HEK293 (cell line): ENCODE measurements around the gene SFXN4.

Experiments
- CTCF ChIA-PET: fragments of 350-600 bp; formaldehyde crosslinking; extraction: SDS; loops from one replicate; lab custom pipeline; 2021; ENCODE audit warnings: antibody characterized with exemption; lab: Yijun Ruan, JAX
- POLR2A ChIA-PET: fragments of 300-600 bp; formaldehyde crosslinking; extraction: SDS; loops from one replicate; lab custom pipeline; 2020; ENCODE audit warnings: antibody characterized with exemption, inconsistent platforms; lab: Yijun Ruan, JAX
- H3K27ac ChIP-seq: fragments of 200-500 bp; sonication (Bioruptor generic); 2 replicates; pipeline ENCODE4 v1.5.1; 2014; ENCODE audit warnings: low read depth, low read length, control low read depth, inconsistent platforms; ENCODE audit errors: extremely low read depth
- H3K36me3 ChIP-seq, 2 experiments: fragments of 200-500 bp in 1 of 2; sonication (Bioruptor generic) in 1 of 2; 1 replicate in 1 of 2; 2 replicates in 1 of 2; pipeline ENCODE4 v1.5.1; 2014 to 2017; ENCODE audit warnings: inconsistent platforms in 2 of 2, low read length in 2 of 2; ENCODE audit not compliant: control insufficient read depth in 2 of 2, insufficient read depth in 1 of 2
- H3K4me1 ChIP-seq: fragments of 200-500 bp; sonication (Bioruptor generic); 2 replicates; pipeline ENCODE4 v1.5.1; 2014; ENCODE audit warnings: mild to moderate bottlenecking, low read length, inconsistent platforms; ENCODE audit not compliant: control insufficient read depth, insufficient read depth
- H3K4me3 ChIP-seq: 2 replicates; pipeline ENCODE4 v1.5.1; 2011; ENCODE audit warnings: low read depth, mild to moderate bottlenecking, control low read depth, low read length, moderate library complexity
- H3K9me3 ChIP-seq: fragments of 200-500 bp; sonication (Bioruptor generic); 2 replicates; pipeline ENCODE4 v1.5.1; 2014; ENCODE audit warnings: low read depth, low read length, inconsistent platforms; ENCODE audit not compliant: control insufficient read depth, insufficient read depth
- GLIS1 ChIP-seq: fragments of 450-650 bp; formaldehyde crosslinking; IDR thresholded peaks from 2 replicates; pipeline ENCODE4 v1.5.1; 2016; ENCODE audit warnings: missing biosample characterization, missing genetic modification characterization
- GLIS2 ChIP-seq: fragments of 450-650 bp; formaldehyde crosslinking; IDR thresholded peaks from 2 replicates; pipeline ENCODE4 v1.5.1; 2016; ENCODE audit warnings: missing biosample characterization, missing genetic modification characterization
- IKZF3 ChIP-seq: fragments of 450-650 bp; IDR thresholded peaks from 2 replicates; pipeline ENCODE4 v1.5.0; 2018; ENCODE audit warnings: missing biosample characterization, mild to moderate bottlenecking, missing genetic modification characterization, moderate library complexity
- KLF9 ChIP-seq: fragments of 450-650 bp; formaldehyde crosslinking; IDR thresholded peaks from 2 replicates; pipeline ENCODE4 v1.5.1; 2016; ENCODE audit warnings: missing biosample characterization, missing genetic modification characterization, low read depth
- MZF1 ChIP-seq: fragments of 450-650 bp; formaldehyde crosslinking; IDR thresholded peaks from 2 replicates; pipeline ENCODE4 v1.5.1; 2017; ENCODE audit warnings: missing biosample characterization, missing genetic modification characterization, borderline replicate concordance
- SETDB1 ChIP-seq: IDR thresholded peaks from one replicate; pipeline ENCODE4 v1.6.1; 2017; ENCODE audit warnings: mild to moderate bottlenecking, low read length, moderate library complexity, mixed read lengths; ENCODE audit not compliant: insufficient read length
- YY2 ChIP-seq: fragments of 450-650 bp; formaldehyde crosslinking; IDR thresholded peaks from 2 replicates; pipeline ENCODE4 v1.5.1; 2016; ENCODE audit warnings: missing biosample characterization, missing genetic modification characterization
- ZBTB8A ChIP-seq: fragments of 450-650 bp; formaldehyde crosslinking; IDR thresholded peaks from 2 replicates; pipeline ENCODE4 v1.5.1; 2016; ENCODE audit warnings: missing biosample characterization, missing genetic modification characterization
- ZEB2 ChIP-seq: fragments of 450-650 bp; formaldehyde crosslinking; IDR thresholded peaks from 2 replicates; pipeline ENCODE4 v1.5.1; 2016; ENCODE audit warnings: missing biosample characterization, missing genetic modification characterization
- ZFHX2 ChIP-seq: fragments of 450-650 bp; formaldehyde crosslinking; conservative IDR thresholded peaks from 2 replicates; pipeline ENCODE4 v1.5.1; 2016; ENCODE audit warnings: missing biosample characterization, missing genetic modification characterization
- ZFP3 ChIP-seq: fragments of 450-650 bp; formaldehyde crosslinking; IDR thresholded peaks from 2 replicates; pipeline ENCODE4 v1.5.1; 2016; ENCODE audit warnings: low read depth, missing biosample characterization, missing genetic modification characterization
- ZFP69B ChIP-seq: fragments of 450-650 bp; formaldehyde crosslinking; IDR thresholded peaks from 2 replicates; pipeline ENCODE4 v1.5.1; 2016; ENCODE audit warnings: missing biosample characterization, missing genetic modification characterization
- ZNF10 ChIP-seq: fragments of 450-650 bp; formaldehyde crosslinking; IDR thresholded peaks from 2 replicates; pipeline ENCODE4 v1.5.1; 2017; ENCODE audit warnings: missing biosample characterization, missing genetic modification characterization
- ZNF140 ChIP-seq: fragments of 450-650 bp; formaldehyde crosslinking; IDR thresholded peaks from 2 replicates; pipeline ENCODE4 v1.5.1; 2016; ENCODE audit warnings: missing biosample characterization, missing genetic modification characterization
- ZNF157 ChIP-seq: fragments of 450-650 bp; formaldehyde crosslinking; IDR thresholded peaks from 2 replicates; pipeline ENCODE4 v1.5.1; 2016; ENCODE audit warnings: missing biosample characterization, missing genetic modification characterization
- ZNF169 ChIP-seq: fragments of 450-650 bp; formaldehyde crosslinking; IDR thresholded peaks from 2 replicates; pipeline ENCODE4 v1.5.1; 2016; ENCODE audit warnings: missing biosample characterization, missing genetic modification characterization
- ZNF2 ChIP-seq: fragments of 450-650 bp; formaldehyde crosslinking; IDR thresholded peaks from 2 replicates; pipeline ENCODE4 v1.5.1; 2016; ENCODE audit warnings: missing biosample characterization, missing genetic modification characterization
- ZNF214 ChIP-seq: fragments of 450-650 bp; formaldehyde crosslinking; IDR thresholded peaks from 2 replicates; pipeline ENCODE4 v1.5.1; 2017; ENCODE audit warnings: missing biosample characterization, mild to moderate bottlenecking, missing genetic modification characterization, borderline replicate concordance
- ZNF239 ChIP-seq: fragments of 450-650 bp; formaldehyde crosslinking; IDR thresholded peaks from 2 replicates; pipeline ENCODE4 v1.5.1; 2016; ENCODE audit warnings: missing biosample characterization, missing genetic modification characterization
- ZNF248 ChIP-seq: fragments of 450-650 bp; formaldehyde crosslinking; IDR thresholded peaks from 2 replicates; pipeline ENCODE4 v1.5.1; 2017; ENCODE audit warnings: missing biosample characterization, missing genetic modification characterization
- ZNF280C ChIP-seq: fragments of 450-650 bp; formaldehyde crosslinking; IDR thresholded peaks from 2 replicates; pipeline ENCODE4 v1.5.1; 2016; ENCODE audit warnings: missing biosample characterization, missing genetic modification characterization
- ZNF292 ChIP-seq: fragments of 450-650 bp; formaldehyde crosslinking; IDR thresholded peaks from 2 replicates; pipeline ENCODE4 v1.5.1; 2016; ENCODE audit warnings: low read depth, missing biosample characterization, missing genetic modification characterization, borderline replicate concordance
- ZNF341 ChIP-seq: fragments of 450-650 bp; formaldehyde crosslinking; IDR thresholded peaks from 2 replicates; pipeline ENCODE4; 2016; ENCODE audit warnings: low read depth, missing biosample characterization, missing genetic modification characterization
- ZNF433 ChIP-seq: fragments of 450-650 bp; formaldehyde crosslinking; IDR thresholded peaks from 2 replicates; pipeline ENCODE4 v1.5.1; 2016; ENCODE audit warnings: missing biosample characterization, missing genetic modification characterization, low read depth
- ZNF560 ChIP-seq: fragments of 450-650 bp; formaldehyde crosslinking; IDR thresholded peaks from 2 replicates; pipeline ENCODE4 v1.5.1; 2017; ENCODE audit warnings: missing biosample characterization, missing genetic modification characterization, borderline replicate concordance
- ZNF624 ChIP-seq: fragments of 450-650 bp; formaldehyde crosslinking; IDR thresholded peaks from 2 replicates; pipeline ENCODE4 v1.5.1; 2017; ENCODE audit warnings: missing biosample characterization, missing genetic modification characterization
- ZNF785 ChIP-seq: fragments of 450-650 bp; formaldehyde crosslinking; IDR thresholded peaks from 2 replicates; pipeline ENCODE4 v1.5.1; 2016; ENCODE audit warnings: missing biosample characterization, missing genetic modification characterization
- TF ChIP-seq, protein P1 (sequence below): fragments of 450-650 bp; formaldehyde crosslinking; IDR thresholded peaks from 2 replicates; pipeline ENCODE4 v1.5.1; 2016; ENCODE audit warnings: missing biosample characterization, missing genetic modification characterization
- TF ChIP-seq, protein P2 (sequence below): fragments of 450-650 bp; formaldehyde crosslinking; IDR thresholded peaks from 2 replicates; pipeline ENCODE4 v1.5.1; 2016; ENCODE audit warnings: missing biosample characterization, missing genetic modification characterization

SFXN4 gene

GRCh38 chr10:119165171-119166117, at the start of gene SFXN4 (continued):
- TF ChIP-seq ZNF169 (tag by site-specific recombination) (no peak), ZNF560 (tag by site-specific recombination) (no peak), KLF9 (tag by site-specific recombination) (peak; percentile 80), ZFP69B (peak; percentile 64), ZFHX2 (tag by site-specific recombination) (peak; percentile 43; the same call in 1 of the 2 replicates), ZFP3 (tag by site-specific recombination) (no peak), ZNF10 (tag by site-specific recombination) (peak; percentile 43; the same call in 1 of the 2 replicates), ZNF2 (0 out of 2 replicates have a peak, but pooled peaks have one; percentile 26), ZNF280C (tag by site-specific recombination) (no peak), ZNF341 (tag by site-specific recombination) (no peak), ZBTB8A (peak; percentile 32; the same call in 1 of the 2 replicates), ZNF292 (tag by site-specific recombination) (no peak), ZNF433 (no peak), GLIS2 (tag by site-specific recombination) (peak; percentile 93), MZF1 (no peak)
- TF ChIP-seq, protein P1, sequence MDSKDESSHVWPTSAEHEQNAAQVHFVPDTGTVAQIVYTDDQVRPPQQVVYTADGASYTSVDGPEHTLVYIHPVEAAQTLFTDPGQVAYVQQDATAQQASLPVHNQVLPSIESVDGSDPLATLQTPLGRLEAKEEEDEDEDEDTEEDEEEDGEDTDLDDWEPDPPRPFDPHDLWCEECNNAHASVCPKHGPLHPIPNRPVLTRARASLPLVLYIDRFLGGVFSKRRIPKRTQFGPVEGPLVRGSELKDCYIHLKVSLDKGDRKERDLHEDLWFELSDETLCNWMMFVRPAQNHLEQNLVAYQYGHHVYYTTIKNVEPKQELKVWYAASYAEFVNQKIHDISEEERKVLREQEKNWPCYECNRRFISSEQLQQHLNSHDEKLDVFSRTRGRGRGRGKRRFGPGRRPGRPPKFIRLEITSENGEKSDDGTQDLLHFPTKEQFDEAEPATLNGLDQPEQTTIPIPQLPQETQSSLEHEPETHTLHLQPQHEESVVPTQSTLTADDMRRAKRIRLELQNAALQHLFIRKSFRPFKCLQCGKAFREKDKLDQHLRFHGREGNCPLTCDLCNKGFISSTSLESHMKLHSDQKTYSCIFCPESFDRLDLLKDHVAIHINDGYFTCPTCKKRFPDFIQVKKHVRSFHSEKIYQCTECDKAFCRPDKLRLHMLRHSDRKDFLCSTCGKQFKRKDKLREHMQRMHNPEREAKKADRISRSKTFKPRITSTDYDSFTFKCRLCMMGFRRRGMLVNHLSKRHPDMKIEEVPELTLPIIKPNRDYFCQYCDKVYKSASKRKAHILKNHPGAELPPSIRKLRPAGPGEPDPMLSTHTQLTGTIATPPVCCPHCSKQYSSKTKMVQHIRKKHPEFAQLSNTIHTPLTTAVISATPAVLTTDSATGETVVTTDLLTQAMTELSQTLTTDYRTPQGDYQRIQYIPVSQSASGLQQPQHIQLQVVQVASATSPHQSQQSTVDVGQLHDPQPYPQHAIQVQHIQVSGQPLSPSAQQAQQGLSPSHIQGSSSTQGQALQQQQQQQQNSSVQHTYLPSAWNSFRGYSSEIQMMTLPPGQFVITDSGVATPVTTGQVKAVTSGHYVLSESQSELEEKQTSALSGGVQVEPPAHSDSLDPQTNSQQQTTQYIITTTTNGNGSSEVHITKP (tag by site-specific recombination) = peak; percentile 69

DNA sequence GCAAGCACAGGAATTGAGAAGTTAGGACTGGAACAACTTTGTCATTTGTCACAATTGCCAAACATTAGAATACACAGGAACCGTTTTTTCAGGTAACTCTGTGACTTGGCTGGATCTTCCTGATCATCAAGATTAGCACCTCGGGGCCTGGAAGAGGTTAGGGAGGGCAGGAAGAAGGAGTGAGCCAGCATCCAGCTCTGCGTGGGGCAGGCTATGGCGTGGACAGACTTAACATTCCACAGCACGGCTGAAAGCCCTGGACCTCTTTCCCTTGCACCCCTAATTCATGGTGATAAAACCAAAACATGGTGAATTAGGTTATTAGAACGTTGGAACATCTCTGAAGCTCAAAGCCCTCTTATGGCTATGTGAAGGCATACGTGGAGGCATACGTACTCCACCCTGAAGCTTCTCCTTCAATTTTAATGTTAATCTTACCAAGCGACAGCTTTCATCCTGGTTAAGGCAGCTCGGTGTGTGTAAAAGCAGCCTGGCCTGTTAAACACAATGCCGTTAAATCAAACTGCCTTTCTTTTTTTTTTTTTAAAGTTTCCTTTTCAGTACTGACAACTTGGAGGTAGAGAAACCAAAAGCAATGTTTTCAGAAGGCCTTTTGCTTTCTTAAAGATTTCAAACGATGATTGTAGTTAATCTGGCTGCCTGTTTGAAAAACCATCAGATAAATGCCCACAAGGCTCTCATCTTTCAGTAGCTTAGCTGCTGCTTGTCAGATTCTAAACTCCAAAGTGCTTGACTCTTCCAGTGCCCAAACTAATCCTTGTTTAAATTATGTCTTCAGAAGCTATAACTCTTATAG, 46.3 kb upstream of the SFXN4 start:
- Histone ChIP-seq H3K4me1 (peaks cover 38% of the 10 kb centered on the region), H3K27ac (peak overlapping the region; percentile 67), H3K9me3 (no peaks in the 10 kb centered on the region), H3K36me3 (no peaks in the 10 kb centered on the region), H3K4me3 (no peak overlapping the region)
- ChIA-PET CTCF (interaction anchor here (0.6 to 3.0 kb wide), 11 partner anchors 9 to 651 kb away, joined by 3 to 14 read pairs (median 4); no protein-coding TSS in a partner anchor), POLR2A (interaction anchor here (0.6 kb wide), 1 partner anchor 328 kb away, joined by 3 read pairs; no protein-coding TSS in a partner anchor)
- TF ChIP-seq SETDB1 (no peak), ZNF157 (no peak), ZNF239 (tag by site-specific recombination) (no peak), ZNF169 (tag by site-specific recombination) (no peak), ZNF785 (no peak), YY2 (tag by site-specific recombination) (no peak), ZEB2 (tag by site-specific recombination) (0 out of 2 replicates have a peak, but pooled peaks have one; percentile 11), IKZF3 (tag by site-specific recombination) (0 out of 2 replicates have a peak, but pooled peaks have one; percentile 8), GLIS1 (tag by site-specific recombination) (peak; percentile 34; the same call in 1 of the 2 replicates), ZNF248 (tag by site-specific recombination) (no peak), ZNF214 (tag by site-specific recombination) (no peak), ZNF624 (tag by site-specific recombination) (no peak), ZNF140 (no peak)
- TF ChIP-seq, protein P2, sequence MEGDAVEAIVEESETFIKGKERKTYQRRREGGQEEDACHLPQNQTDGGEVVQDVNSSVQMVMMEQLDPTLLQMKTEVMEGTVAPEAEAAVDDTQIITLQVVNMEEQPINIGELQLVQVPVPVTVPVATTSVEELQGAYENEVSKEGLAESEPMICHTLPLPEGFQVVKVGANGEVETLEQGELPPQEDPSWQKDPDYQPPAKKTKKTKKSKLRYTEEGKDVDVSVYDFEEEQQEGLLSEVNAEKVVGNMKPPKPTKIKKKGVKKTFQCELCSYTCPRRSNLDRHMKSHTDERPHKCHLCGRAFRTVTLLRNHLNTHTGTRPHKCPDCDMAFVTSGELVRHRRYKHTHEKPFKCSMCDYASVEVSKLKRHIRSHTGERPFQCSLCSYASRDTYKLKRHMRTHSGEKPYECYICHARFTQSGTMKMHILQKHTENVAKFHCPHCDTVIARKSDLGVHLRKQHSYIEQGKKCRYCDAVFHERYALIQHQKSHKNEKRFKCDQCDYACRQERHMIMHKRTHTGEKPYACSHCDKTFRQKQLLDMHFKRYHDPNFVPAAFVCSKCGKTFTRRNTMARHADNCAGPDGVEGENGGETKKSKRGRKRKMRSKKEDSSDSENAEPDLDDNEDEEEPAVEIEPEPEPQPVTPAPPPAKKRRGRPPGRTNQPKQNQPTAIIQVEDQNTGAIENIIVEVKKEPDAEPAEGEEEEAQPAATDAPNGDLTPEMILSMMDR (tag by site-specific recombination) = no peak
